H9 (cell line): ENCODE data around the gene ZNF471. TPM values are rescaled to one million over a fixed set of nuclear protein-coding genes. Genes with fewer than 3 reads are reported as not detected.

Experiments used
- DNase-seq: peaks from one replicate; pipeline ENCODE4 v3.0.0-alpha.2; 2017
- H2AFZ ChIP-seq: one replicate; pipeline ENCODE4 v1.6.1; 2013; ENCODE audit warnings: mild to moderate bottlenecking, low read length, control low read depth, moderate library complexity
- H2AK5ac ChIP-seq: 2 replicates; pipeline ENCODE4 v1.6.1; 2013; ENCODE audit warnings: low read length, control low read depth, mixed read lengths; ENCODE audit not compliant: insufficient read length
- H2BK120ac ChIP-seq: one replicate; pipeline ENCODE4 v1.6.1; 2013; ENCODE audit warnings: low read depth, mild to moderate bottlenecking, low read length, control low read depth, inconsistent platforms; ENCODE audit not compliant: poor library complexity, severe bottlenecking
- H2BK12ac ChIP-seq: 2 replicates; pipeline ENCODE4 v1.6.1; 2013; ENCODE audit warnings: low read length, control low read depth, mixed read lengths, low read depth; ENCODE audit not compliant: insufficient read length
- H2BK15ac ChIP-seq: 2 replicates; pipeline ENCODE4 v1.6.1; 2013; ENCODE audit warnings: low read depth, low read length, control low read depth
- H2BK20ac ChIP-seq: one replicate; pipeline ENCODE4 v1.6.1; 2013; ENCODE audit warnings: low read depth, mild to moderate bottlenecking, low read length, control low read depth, inconsistent platforms; ENCODE audit not compliant: poor library complexity, severe bottlenecking
- H2BK5ac ChIP-seq: 2 replicates; pipeline ENCODE4 v1.6.1; 2013; ENCODE audit warnings: low read length, control low read depth, mixed read lengths; ENCODE audit not compliant: insufficient read length
- H3K14ac ChIP-seq: 2 replicates; pipeline ENCODE4 v1.6.1; 2013; ENCODE audit warnings: low read length, control low read depth; ENCODE audit not compliant: insufficient read depth
- H3K18ac ChIP-seq: 2 replicates; pipeline ENCODE4 v1.6.1; 2013; ENCODE audit warnings: low read depth, mild to moderate bottlenecking, mixed read lengths, low read length, control low read depth; ENCODE audit not compliant: insufficient read length
- H3K23ac ChIP-seq: 2 replicates; pipeline ENCODE4 v1.6.1; 2013; ENCODE audit warnings: low read length, control low read depth, mixed read lengths, low read depth; ENCODE audit not compliant: insufficient read length
- H3K23me2 ChIP-seq: 2 replicates; pipeline ENCODE4 v1.6.1; 2013; ENCODE audit warnings: low read depth, mild to moderate bottlenecking, mixed read lengths, low read length, control low read depth; ENCODE audit not compliant: insufficient read length, poor library complexity, severe bottlenecking
- H3K27ac ChIP-seq: 2 replicates; pipeline ENCODE4 v1.5.1; 2013; ENCODE audit warnings: low read length, control low read depth, mixed read lengths, low read depth; ENCODE audit not compliant: insufficient read length
- H3K27me3 ChIP-seq: 2 replicates; pipeline ENCODE4 v1.6.1; 2013; ENCODE audit warnings: low read length, control low read depth, inconsistent platforms; ENCODE audit not compliant: insufficient read depth
- H3K4ac ChIP-seq: 2 replicates; pipeline ENCODE4 v1.6.1; 2013; ENCODE audit warnings: low read depth, mild to moderate bottlenecking, control low read depth, inconsistent platforms, low read length, moderate library complexity
- H3K4me1 ChIP-seq: 2 replicates; pipeline ENCODE4 v1.6.1; 2013; ENCODE audit warnings: low read length, control low read depth, inconsistent platforms; ENCODE audit not compliant: insufficient read depth
- H3K4me2 ChIP-seq: 2 replicates; pipeline ENCODE4 v1.6.1; 2013; ENCODE audit warnings: low read length, control low read depth, mixed read lengths; ENCODE audit not compliant: insufficient read length, insufficient read depth
- H3K56ac ChIP-seq: 2 replicates; pipeline ENCODE4 v1.6.1; 2013; ENCODE audit warnings: low read depth, mild to moderate bottlenecking, mixed read lengths, low read length, control low read depth; ENCODE audit not compliant: insufficient read length
- H3K79me1 ChIP-seq: 2 replicates; pipeline ENCODE4 v1.6.1; 2013; ENCODE audit warnings: low read depth, mild to moderate bottlenecking, moderate library complexity, low read length, control low read depth, inconsistent platforms; ENCODE audit not compliant: insufficient read depth, poor library complexity, severe bottlenecking
- H3K79me2 ChIP-seq: 2 replicates; pipeline ENCODE4 v1.6.1; 2013; ENCODE audit warnings: low read length, control low read depth, inconsistent platforms; ENCODE audit not compliant: insufficient read depth
- H3K9ac ChIP-seq: 2 replicates; pipeline ENCODE4 v1.6.1; 2013; ENCODE audit warnings: low read length, control low read depth, mixed read lengths; ENCODE audit not compliant: insufficient read length; ENCODE audit errors: extremely low read depth
- H3K9me3 ChIP-seq: one replicate; pipeline ENCODE4 v1.6.1; 2013; ENCODE audit warnings: low read depth, low read length, inconsistent platforms; ENCODE audit not compliant: control insufficient read depth
- H3T11ph ChIP-seq: one replicate; pipeline ENCODE4 v1.6.1; 2013; ENCODE audit warnings: mild to moderate bottlenecking, low read length, control low read depth, inconsistent platforms
- H4K20me1 ChIP-seq: one replicate; pipeline ENCODE4 v1.6.1; 2013; ENCODE audit not compliant: control insufficient read depth, insufficient read length, insufficient read depth
- H4K5ac ChIP-seq: 2 replicates; pipeline ENCODE4 v1.6.1; 2013; ENCODE audit warnings: low read depth, mild to moderate bottlenecking, mixed read lengths, low read length, control low read depth; ENCODE audit not compliant: insufficient read length
- H4K8ac ChIP-seq: replicated peaks from 2 replicates; pipeline ENCODE4 v1.6.1; 2013; ENCODE audit warnings: low read length, control low read depth, mixed read lengths, low read depth; ENCODE audit not compliant: insufficient read length
- H4K91ac ChIP-seq: 2 replicates; pipeline ENCODE4 v1.6.1; 2013; ENCODE audit warnings: low read depth, mild to moderate bottlenecking, moderate library complexity, mixed read lengths, low read length, control low read depth; ENCODE audit not compliant: insufficient read length
- H3K27ac Mint-ChIP-seq, 3 experiments: 2 replicates in 2 of 3; 3 replicates in 1 of 3; pipeline ENCODE4 v1.8.0; 2020 to 2021; ENCODE audit warnings: mixed read lengths in 3 of 3, mild to moderate bottlenecking in 1 of 3, moderate library complexity in 1 of 3
- H3K27me3 Mint-ChIP-seq: 2 replicates; pipeline ENCODE4 v1.8.0; 2021; ENCODE audit warnings: low read depth, mild to moderate bottlenecking, moderate library complexity, mixed read lengths
- H3K36me3 Mint-ChIP-seq, 3 experiments: 2 replicates in 2 of 3; 3 replicates in 1 of 3; pipeline ENCODE4 v1.8.0; 2020 to 2021; ENCODE audit warnings: low read depth in 3 of 3, mixed read lengths in 3 of 3; ENCODE audit not compliant: insufficient read depth in 1 of 3
- H3K4me1 Mint-ChIP-seq, 2 experiments: 2 replicates each; pipeline ENCODE4 v1.8.0; 2020; ENCODE audit warnings: mixed read lengths in 2 of 2
- H3K4me3 Mint-ChIP-seq, 2 experiments: 2 replicates in 1 of 2; 3 replicates in 1 of 2; pipeline ENCODE4 v1.8.0; 2020 to 2021; ENCODE audit warnings: mild to moderate bottlenecking in 2 of 2, mixed read lengths in 2 of 2, moderate library complexity in 1 of 2
- H3K9me3 Mint-ChIP-seq, 2 experiments: 2 replicates in 1 of 2; 3 replicates in 1 of 2; pipeline ENCODE4 v1.8.0; 2020; ENCODE audit warnings: mild to moderate bottlenecking in 2 of 2, mixed read lengths in 2 of 2, moderate library complexity in 1 of 2
- WGBS: extraction: QIAGEN DNeasy Blood & Tissue Kit; methylation state at CpG from one replicate; pipeline ENCODE4 v1.1.7; 2013; ENCODE audit warnings: missing lambda C conversion rate, low lambda C conversion rate, mixed read lengths; ENCODE audit not compliant: insufficient read length; ENCODE audit errors: extremely low coverage; 5-methylcytosine and 5-hydroxymethylcytosine counted together
- total RNA-seq: library from RNA; stranded (reverse); gene quantifications from 2 replicates; pipeline ENCODE4 v1.2.1, GENCODE V29; 2021
- TF ChIP-seq, protein P1 (sequence below): fragments of 200-600 bp; sonication (generic); conservative IDR thresholded peaks from 3 replicates; pipeline ENCODE4 v1.8.0; 2021; ENCODE audit warnings: antibody characterized with exemption, mild to moderate bottlenecking

Gene ZNF471
- total RNA-seq, 1 experiment from 2014 or later, result not detected

DNA sequence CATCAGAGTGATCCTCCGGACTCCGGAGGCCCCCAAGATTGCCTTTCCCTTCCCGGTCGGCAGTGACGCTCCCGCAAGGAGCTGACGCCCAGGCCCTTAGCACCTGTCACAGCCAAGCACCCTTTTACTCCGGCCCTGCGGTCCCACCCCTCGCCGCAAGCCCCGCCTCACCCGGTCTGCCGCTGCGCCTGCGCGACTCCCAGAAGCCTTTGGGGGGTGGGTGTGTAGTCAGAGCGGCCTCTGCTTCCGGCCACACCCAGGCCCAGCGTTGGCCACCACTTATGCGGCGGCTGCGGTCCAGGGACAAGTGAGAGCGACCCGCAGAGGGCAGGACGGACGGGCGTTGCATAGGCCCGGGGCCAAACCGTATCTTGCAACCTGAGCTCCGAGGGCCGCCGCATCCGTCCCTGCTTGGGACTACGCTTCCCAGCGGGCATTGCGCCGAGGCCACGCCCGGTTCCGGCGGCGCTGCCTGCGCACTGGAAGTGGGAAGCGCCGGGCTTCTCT, 30.7 kb downstream of the ZNF471 start:
- Mint-ChIP-seq H3K4me1 (no peaks in the 10 kb centered on the region; a peak in 1 of 4 replicates), H3K9me3 (peaks cover 76 to 85% of the 10 kb centered on the region in 2 experiments)
- TF ChIP-seq, protein P1, sequence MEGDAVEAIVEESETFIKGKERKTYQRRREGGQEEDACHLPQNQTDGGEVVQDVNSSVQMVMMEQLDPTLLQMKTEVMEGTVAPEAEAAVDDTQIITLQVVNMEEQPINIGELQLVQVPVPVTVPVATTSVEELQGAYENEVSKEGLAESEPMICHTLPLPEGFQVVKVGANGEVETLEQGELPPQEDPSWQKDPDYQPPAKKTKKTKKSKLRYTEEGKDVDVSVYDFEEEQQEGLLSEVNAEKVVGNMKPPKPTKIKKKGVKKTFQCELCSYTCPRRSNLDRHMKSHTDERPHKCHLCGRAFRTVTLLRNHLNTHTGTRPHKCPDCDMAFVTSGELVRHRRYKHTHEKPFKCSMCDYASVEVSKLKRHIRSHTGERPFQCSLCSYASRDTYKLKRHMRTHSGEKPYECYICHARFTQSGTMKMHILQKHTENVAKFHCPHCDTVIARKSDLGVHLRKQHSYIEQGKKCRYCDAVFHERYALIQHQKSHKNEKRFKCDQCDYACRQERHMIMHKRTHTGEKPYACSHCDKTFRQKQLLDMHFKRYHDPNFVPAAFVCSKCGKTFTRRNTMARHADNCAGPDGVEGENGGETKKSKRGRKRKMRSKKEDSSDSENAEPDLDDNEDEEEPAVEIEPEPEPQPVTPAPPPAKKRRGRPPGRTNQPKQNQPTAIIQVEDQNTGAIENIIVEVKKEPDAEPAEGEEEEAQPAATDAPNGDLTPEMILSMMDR, result no peak

More for the DNA sequence above, 30.7 kb downstream of the ZNF471 start:
- Mint-ChIP-seq H3K36me3 (peaks cover 27 to 35% (median 31%) of the 10 kb centered on the region in 3 experiments), H3K27me3 (peaks cover 8% of the 10 kb centered on the region), H3K27ac (peak overlapping the region in 2 of 3 experiments; percentile 82 to 88; a peak in 1 of 7 replicates), H3K4me3 (peak overlapping the region; percentile 80 to 81)
- Histone ChIP-seq H3K18ac (peak overlapping the region; percentile 98), H3T11ph (no peak overlapping the region), H3K23me2 (peaks cover 7% of the 10 kb centered on the region), H3K4me1 (no peaks in the 10 kb centered on the region; the same call in 1 of the 2 replicates), H3K79me2 (no peaks in the 10 kb centered on the region), H3K4me2 (peak overlapping the region; percentile 70), H4K5ac (no peak overlapping the region), H2BK120ac (no peak overlapping the region), H2BK5ac (no peak overlapping the region), H4K91ac (no peak overlapping the region), H3K9ac (peak overlapping the region; percentile 73), H3K4ac (no peak overlapping the region), H2BK20ac (no peak overlapping the region), H2AK5ac (no peak overlapping the region), H2BK12ac (no peak overlapping the region), H2BK15ac (no peak overlapping the region), H4K20me1 (no peaks in the 10 kb centered on the region), H3K9me3 (peaks cover 35% of the 10 kb centered on the region), H3K27ac (no peak overlapping the region), H3K79me1 (no peaks in the 10 kb centered on the region), H3K27me3 (no peaks in the 10 kb centered on the region), H3K14ac (peak overlapping the region; percentile 98), H2AFZ (peak overlapping the region; percentile 91), H3K23ac (no peak overlapping the region), H3K56ac (no peak overlapping the region), H4K8ac (no peak overlapping the region)
- peak; percentile 95 for DNase-seq
- no CpG with 5 or more reads among the region's 46 CpGs for WGBS
